Mononuclear cell (primary cell): ENCODE data around the gene POTEC. TPM values are rescaled to one million over a fixed set of nuclear protein-coding genes. Genes with fewer than 3 reads are reported as not detected.
"Not testable (repeated sequence)": the region's sequence is repeated elsewhere in the genome, so short reads cannot be mapped to it uniquely, and the experiment has no call there.

Experiments used
- H3K27me3 ChIP-seq: 2 replicates; pipeline ENCODE4 v1.6.0; 2011; ENCODE audit warnings: low read length, control low read depth; ENCODE audit not compliant: insufficient read depth
- H3K4me1 ChIP-seq: 2 replicates; pipeline ENCODE4 v1.5.1; 2011; ENCODE audit warnings: mild to moderate bottlenecking, low read length, control low read depth; ENCODE audit not compliant: insufficient read depth
- H3K4me3 ChIP-seq: 2 replicates; pipeline ENCODE4 v1.5.1; 2011; ENCODE audit warnings: mild to moderate bottlenecking, low read length, moderate library complexity
- H3K9me3 ChIP-seq: 2 replicates; pipeline ENCODE4 v1.5.1; 2011; ENCODE audit warnings: low read depth, mild to moderate bottlenecking, control low read depth, low read length
- total RNA-seq: library from RNA; depleted of rRNA; stranded (reverse); fragments of >200 nt; gene quantifications from one replicate; pipeline ENCODE4 v1.2.3, GENCODE V29; 2012

The POTEC gene
- not detected for total RNA-seq

DNA sequence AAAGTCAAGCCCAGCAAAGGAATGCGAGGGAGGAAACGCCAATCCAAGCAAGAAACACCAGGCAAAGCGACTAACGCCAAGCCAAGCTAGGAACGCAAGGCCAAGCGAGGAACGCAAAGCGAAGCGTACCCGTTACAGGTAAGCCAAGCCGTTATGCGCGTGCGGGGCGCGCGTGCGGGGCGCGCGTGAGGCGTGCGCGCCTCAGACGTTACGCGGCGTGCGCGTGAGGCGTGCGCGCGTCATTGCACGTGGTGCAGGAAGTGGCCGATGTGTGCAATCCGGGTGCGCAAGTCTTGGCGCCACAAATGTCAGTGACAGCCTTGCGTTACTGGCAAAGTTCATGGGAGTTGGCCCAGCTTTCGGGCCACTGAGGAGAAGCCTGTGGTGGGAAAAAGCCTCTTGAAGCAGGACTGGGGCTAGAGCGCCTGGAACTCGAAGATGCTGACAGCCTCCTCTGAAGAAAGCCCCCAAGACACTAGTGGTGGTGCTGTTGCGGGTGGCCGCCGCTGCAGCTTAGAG lies at the start of gene POTEC:
POTEC (minus strand) TSS at position 155 of the 519 bp plus-strand sequence. CDS start 454 bp downstream, outside the sequence.
- H3K4me1 ChIP-seq, H3K4me3 ChIP-seq, H3K27me3 ChIP-seq, H3K9me3 ChIP-seq: not testable (repeated sequence)

DNA sequence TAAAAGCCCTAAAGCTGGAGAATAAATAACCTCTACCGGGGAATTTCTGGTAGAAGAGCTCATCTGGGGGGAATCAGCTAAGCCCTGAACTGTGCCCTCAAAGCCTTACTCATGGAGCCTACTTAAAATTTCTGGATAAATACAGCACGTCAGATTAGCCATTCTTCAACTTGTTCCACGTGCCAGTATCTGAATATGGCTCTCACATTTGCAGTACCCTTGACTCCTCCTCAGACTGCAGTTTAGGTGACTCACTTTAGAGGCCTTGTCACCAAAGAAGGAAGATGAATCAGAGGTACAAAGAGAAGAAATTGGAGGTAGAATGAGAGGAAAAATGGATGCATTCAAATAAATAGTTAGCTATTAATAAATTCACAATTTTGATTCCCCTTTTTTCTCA lies 34.6 kb upstream of the POTEC start:
- H3K9me3 ChIP-seq = no peaks in the 10 kb centered on the region

DNA sequence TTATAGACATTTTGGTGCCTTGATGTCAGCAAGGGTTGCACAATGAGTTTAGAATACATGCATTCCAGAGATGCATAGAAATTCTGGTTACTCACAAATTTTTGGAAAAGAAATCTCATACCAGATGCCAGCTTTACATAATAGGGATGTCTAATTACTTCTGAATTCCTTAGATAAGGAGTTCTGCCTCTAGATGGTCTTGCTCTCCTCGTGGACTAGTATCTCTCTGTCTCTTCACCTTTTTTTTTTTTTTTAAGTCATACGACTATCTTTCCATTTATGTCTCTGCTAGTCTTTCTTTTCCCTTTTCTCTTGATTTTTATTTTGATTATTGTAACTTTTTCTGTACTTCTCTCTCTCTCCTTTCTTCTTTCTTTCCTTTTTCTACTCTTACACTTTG lies 16.1 kb upstream of the POTEC start:
- not testable (repeated sequence) for H3K9me3 ChIP-seq, H3K27me3 ChIP-seq, H3K4me3 ChIP-seq, H3K4me1 ChIP-seq

More for the DNA sequence above, 34.6 kb upstream of the POTEC start:
- no peak overlapping the region for H3K4me3 ChIP-seq
- H3K27me3 ChIP-seq = no peaks in the 10 kb centered on the region
- H3K4me1 ChIP-seq = no peaks in the 10 kb centered on the region

DNA sequence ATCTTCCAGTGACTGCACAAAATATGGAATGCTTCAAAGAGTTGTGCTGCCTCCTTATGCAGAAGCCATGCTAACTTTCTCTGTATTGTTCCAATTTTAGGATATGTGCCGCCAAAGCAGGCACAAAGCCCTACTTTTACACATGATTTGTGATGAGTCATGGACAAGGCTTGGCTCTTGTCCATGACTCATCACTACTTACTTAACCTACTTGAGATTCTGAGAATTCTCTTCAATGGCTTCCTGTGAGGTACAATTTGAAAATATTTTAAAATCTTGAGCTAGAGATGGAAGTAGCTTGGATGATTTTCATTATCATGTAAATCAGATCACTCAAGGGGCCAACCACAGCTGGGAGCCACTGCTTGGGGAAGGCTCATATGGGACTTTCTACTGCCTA lies 11.7 kb downstream of the POTEC start:
- H3K4me3 ChIP-seq, H3K4me1 ChIP-seq, H3K27me3 ChIP-seq, H3K9me3 ChIP-seq: not testable (repeated sequence)

DNA sequence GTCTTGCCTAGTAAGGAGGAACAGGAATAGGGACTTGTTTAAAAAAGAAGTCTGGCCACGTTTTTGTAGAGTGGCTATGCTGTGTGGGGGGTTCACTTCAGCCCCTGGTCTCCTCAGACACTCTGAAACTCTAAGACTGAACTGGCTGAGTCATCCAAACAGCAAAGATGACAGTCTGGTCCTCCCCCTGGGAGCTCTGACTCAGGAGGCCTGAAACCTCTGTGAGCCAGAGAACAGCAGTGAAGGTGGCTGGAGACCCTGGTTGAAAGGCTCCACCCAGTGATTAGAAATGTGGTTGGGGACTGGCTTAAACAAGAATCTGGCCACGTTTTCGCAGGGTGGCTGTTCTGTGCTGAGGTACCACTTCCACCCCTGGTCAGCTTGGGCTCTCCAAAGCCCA lies 32.7 kb downstream of the POTEC start:
- not testable (repeated sequence) for H3K4me3 ChIP-seq, H3K9me3 ChIP-seq, H3K4me1 ChIP-seq, H3K27me3 ChIP-seq

DNA sequence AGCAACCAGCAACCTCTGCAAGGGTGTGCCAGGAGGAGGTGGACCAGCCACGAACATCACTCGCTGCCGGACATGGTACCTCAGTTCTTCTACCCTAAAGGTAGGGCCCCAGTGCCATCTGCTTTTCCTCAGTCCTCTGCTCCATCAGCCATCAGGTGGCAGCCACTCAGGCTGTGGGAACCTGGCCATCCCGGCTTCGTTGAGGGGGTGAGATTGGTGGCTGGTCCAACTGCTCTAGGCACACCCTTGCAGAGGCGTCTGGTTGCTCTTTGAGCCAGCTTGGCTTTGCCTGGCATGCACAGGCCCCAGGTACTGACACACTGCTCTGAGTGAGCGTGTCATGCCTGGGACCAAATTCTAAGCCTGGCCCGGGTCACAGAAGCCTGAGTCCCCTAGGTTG lies 39.7 kb downstream of the POTEC start:
- H3K27me3 ChIP-seq, H3K4me1 ChIP-seq, H3K9me3 ChIP-seq, H3K4me3 ChIP-seq: not testable (repeated sequence)

DNA sequence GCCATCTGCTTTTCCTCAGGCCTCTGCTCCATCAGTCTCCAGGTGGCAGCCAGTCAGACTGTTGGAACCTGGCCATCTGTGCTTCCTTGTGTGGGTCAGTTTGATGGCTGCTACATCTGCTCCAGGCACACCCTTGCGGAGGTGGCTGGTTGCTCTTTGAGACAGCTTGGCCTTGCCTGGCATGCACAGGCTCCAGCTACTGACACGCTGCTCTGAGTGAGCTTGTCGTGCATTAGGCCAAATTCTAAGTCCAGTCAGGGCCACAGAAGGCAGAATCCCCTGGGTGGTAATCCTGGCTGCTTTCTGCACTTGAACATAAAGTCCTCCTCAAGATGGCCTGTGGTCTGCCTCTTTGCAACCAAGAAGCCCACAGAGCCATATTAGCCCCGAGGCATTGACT lies 41.5 kb downstream of the POTEC start:
- H3K4me1 ChIP-seq, H3K4me3 ChIP-seq, H3K27me3 ChIP-seq, H3K9me3 ChIP-seq: not testable (repeated sequence)

DNA sequence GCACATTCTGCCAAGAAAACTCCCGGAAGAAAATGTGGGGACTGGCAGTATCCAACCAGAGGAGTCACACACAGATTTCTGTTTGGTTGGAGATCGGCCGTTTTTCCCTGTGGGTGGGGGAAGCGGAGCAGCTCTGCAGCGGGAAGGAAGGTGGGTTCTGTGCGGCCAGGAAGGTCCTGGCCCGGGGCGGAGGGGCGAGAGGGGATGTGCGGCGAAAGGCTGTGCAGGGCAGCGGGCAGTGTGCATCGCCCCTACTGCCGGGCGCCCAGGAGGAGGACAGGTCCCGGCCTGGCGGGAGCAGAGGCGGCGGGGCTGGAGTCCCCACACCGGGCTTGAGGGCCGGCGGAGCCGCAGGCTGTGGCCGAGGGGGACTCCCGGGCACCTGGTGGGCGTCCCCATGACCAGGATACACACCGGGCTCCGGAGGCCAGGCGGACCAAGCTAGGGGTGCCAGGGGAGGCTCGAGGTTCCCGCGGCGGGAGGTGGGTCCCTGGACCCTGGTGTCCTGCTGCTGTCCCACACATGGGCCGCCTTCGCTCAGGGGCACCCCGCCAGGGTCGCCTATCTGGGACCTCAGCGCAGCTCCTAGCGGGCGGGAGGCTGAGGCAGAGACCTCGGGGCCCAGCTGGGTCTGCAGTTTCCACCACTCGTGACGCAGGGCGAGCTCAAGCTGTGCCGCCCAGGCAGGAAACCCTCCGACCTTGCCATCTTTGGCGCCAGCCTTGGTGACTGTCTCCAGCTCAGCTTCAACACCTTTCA lies 54.0 kb downstream of the POTEC start:
- not testable (repeated sequence) for H3K27me3 ChIP-seq, H3K4me1 ChIP-seq, H3K9me3 ChIP-seq, H3K4me3 ChIP-seq

DNA sequence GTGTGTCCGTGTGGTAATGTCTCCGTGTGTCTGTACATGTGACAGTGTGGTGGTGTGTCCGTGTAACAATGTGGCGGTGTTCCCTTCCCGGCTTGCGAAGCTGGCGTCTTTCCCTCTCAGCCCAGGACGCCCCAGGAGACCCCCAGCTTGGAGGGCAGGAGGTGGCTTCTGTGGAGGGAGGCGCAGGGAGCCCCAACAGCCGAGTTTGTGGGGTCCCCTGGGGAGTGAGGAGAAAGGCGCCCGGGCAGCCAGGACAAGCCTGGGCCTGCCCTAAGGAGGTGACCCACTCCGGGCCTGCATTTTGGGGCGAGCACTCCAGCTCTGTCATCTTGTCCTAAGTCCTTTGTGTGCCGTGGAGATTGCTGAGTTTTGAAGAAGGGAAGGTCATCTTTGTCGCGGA lies 54.6 kb downstream of the POTEC start:
- not testable (repeated sequence) for H3K4me3 ChIP-seq, H3K4me1 ChIP-seq, H3K9me3 ChIP-seq, H3K27me3 ChIP-seq

DNA sequence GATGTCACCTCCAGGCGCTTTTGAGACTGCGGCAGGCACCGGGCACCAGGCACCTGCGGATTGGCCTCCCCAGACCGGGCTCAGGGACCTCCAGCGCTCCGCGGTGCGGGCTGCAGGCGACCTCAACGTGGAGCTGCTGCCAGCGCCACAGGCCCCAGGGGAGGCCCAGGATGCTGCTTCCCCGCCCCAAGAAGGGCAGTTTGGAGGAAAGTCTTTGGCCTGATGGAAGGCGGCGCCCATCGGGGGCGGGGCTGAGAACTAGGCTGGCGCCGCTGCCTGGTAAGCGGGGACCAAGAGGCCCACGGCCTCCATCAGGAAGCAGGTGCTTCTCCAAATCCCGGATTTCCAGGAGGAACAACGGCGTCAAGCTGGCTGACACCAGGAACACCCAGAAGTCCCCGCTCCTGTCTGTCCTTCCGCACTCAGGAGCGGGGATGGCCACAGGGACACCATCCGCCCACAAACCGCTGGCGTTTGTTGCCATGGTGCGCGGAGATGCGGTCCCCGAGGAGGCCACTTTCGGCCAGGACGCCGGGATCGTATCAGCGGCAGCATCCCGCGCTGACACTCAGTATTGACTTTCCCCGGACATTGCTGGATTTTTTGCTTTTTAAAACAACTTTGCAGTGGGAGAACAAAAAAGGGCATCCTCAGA lies 56.3 kb downstream of the POTEC start:
- not testable (repeated sequence) for H3K4me1 ChIP-seq, H3K4me3 ChIP-seq, H3K9me3 ChIP-seq, H3K27me3 ChIP-seq

DNA sequence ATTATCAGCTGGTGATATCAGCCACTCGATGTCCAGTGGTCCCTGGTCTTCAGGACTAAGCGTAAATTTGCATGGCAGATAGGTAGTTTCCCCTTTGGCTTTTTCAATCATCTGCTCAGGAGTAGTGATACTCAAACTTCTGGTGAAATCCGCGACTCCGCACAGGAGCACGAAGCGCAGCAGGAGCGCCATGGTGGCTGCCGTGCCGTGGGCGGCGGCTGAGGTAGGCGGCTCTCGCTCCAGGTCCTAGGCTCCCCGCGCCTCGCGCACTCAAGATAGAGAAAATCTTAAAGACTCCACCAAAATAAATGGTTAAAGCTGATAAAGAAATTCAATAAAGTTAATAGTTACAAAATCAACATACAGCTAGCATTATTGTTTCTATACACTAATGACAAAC lies 64.3 kb downstream of the POTEC start:
- H3K9me3 ChIP-seq, H3K4me3 ChIP-seq, H3K27me3 ChIP-seq, H3K4me1 ChIP-seq: not testable (repeated sequence)

DNA sequence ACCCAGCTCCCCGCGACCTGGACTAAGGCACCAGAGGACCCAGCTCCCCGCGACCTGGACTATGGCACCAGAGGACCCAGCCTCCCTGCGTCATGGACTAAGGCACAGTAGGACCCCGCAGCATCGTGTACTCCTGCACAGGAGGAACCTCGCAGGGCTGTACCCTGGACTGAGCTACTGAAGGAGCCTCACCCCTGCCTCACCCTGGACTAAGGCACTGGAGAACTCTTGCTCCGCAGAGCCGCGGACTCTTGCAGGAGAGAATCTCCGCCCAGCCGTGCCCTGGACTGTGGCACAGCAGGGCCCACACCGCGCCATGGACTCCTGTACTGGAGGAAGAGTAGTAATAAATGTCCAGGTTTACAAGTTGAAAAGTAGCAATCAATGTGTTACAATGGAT lies 67.9 kb downstream of the POTEC start:
- not testable (repeated sequence) for H3K9me3 ChIP-seq, H3K4me1 ChIP-seq, H3K4me3 ChIP-seq, H3K27me3 ChIP-seq

DNA sequence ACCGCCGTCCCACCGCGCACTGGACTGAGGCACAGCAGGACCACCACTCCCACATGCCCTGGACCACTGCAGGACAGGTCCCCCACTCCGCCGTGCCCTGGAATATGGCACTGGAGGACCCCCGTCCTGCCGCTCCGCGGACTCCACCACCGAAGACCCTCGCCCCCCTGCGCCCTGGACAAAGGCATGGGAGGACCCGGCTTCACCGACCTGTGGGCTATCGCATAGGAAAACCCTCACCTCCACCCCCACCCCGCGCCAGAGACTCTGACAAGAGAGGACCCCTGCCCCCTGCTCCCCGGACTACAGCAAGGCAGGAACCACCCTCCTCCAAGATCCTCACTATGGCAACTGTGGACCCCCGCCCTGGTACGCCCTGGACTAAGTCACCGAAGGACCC lies 68.6 kb downstream of the POTEC start:
- H3K27me3 ChIP-seq, H3K4me3 ChIP-seq, H3K9me3 ChIP-seq, H3K4me1 ChIP-seq: not testable (repeated sequence)

DNA sequence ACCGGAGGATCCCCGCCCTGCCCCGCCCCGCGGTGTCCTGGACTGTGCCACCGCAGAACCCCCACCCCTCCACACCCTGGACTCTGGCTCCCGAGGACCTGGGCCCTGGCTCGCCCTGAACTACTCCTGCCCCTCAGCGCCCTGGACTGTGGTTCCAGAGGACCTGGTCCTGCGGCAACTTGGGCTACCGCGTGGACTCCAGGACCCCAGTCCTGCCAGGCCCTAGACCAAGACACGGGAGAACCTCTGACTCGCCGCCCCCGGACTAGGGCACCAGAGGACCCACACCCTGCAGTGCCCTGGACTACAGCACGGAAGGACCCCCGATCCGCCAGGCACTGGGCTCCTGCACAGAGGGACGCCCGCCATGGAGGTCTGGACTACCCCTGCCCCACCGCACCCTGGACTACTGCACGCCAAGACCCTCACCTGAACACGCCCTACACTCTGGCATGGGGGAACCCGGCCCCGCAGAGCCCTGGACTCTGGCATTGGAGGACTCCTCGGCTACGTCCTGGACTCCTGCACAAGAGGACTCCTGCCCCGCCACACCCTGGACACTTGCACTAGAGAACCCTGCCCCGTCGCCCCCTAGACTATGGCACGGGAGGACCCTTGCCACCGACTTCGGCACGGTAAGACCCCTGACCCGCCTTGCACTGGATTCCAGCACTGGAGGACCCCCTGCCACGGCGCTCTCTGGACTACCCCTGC lies 69.2 kb downstream of the POTEC start:
- not testable (repeated sequence) for H3K9me3 ChIP-seq, H3K27me3 ChIP-seq, H3K4me3 ChIP-seq, H3K4me1 ChIP-seq

DNA sequence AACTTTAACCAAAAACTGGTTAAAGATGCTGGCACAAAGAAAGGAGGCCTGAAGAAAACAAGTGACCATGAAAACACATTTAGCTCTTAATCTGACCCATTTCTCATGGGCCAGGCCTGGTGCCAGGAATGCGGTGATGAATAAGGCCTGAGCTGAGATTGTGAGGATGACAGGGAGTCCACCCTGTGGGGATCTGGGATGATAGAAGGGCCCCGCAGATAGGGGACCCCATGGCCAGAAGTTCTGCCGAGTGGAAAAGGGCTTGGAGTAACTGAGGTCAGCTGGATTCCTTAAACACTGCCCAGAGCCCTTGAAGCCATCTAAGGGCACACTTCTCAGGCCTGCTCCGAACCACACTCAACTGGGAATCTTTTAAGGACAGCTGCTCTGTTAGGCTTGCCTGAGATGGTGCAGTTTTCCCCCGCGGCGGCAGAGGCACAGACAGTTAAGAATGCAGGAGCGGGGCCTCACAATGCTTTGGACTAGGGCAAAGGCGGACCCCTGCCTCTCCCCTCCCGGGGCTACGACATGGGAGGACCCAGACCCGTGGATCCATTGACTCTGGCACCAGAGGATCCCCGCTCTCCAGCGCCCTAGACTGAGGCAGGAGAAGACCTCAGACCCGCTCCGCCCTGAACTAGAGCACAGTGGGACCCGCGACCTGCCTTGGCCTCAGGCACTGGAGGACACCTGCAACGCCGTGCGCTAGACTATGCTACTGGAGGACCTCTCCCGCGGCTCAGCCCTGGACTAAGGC lies 70.0 kb downstream of the POTEC start:
- not testable (repeated sequence) for H3K27me3 ChIP-seq, H3K4me1 ChIP-seq, H3K4me3 ChIP-seq, H3K9me3 ChIP-seq
